NCI-H146 treated with DMSO at 0.1 percent for 48 hours (cell line): ENCODE measurements around the gene SYT1.

Source experiments
- DNase-seq: peaks from one replicate; lab custom pipeline; 2025; ENCODE audit not compliant: unreplicated experiment; lab: John Stamatoyannopoulos, UW

Gene SYT1

DNA sequence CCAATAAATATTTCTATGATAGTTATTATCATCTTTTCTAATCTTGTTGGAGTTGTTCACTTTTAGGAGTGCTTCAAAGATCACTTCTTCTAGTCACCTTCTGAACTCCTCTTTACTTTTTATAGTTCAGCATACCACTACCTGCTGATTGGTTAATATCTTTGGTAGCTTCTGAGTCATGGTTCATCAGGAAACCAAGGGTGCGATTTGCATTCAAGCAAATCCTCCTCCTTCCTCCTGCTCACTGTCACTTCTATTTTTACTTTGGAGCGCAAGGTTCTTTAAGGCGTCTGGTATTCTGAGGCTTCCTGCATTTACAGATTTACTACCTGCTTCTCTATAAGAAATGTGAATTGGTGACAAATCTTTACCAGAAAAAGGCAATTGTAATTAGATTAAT is 24.0 kb downstream of the SYT1 start:
- DNase-seq, result no peak

DNA sequence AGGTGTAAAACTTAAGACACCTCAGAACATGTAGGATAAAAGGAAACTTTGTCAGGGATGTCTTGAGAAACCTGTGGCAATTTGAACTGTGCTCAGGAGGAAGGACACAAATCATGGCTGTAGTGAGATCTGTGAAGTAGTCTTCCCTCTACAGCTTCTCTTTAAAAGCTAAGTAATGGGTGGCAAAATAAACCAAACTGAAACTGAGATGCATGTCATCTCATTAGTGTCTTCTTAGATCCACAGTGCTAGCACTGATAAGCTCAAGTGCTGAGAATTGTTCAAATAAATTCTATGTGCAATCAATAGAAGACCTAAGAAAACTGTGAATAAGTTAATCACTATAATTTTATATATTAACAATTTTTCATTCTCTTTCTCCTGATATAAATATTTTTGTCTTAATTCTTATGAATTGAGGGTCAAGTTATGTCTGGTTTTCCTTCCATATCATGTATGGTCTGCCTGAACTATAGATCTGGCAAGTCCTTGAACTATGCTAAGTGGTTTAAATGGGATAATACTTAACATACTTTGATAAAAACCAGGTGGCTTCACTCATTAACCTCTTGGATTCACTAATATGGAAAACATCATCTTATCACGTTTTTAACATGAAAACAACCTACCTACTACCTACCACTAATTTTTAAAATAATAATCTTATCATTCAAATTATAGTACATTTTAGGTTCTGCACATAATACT is 27.2 kb downstream of the SYT1 start:
- no peak for DNase-seq

DNA sequence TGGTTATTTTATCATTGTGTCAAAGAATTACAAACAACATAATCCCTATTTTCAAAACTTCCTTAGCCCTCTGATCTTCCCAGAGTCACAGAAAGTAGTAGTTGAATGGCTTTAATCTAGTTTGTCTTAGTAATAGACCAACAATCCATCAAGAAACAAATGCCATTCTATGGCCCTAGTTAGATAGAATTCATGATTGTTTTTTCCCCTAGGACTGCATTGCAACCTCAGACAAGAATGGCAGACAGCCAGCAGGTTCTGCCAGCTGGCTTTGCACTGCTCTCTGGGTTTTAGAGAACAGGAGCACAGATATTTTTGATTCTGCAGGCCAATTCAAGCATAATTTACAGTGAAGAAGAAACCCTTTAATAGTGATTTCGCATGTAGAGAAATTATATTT is 33.8 kb downstream of the SYT1 start:
- peak; percentile 36 for DNase-seq

DNA sequence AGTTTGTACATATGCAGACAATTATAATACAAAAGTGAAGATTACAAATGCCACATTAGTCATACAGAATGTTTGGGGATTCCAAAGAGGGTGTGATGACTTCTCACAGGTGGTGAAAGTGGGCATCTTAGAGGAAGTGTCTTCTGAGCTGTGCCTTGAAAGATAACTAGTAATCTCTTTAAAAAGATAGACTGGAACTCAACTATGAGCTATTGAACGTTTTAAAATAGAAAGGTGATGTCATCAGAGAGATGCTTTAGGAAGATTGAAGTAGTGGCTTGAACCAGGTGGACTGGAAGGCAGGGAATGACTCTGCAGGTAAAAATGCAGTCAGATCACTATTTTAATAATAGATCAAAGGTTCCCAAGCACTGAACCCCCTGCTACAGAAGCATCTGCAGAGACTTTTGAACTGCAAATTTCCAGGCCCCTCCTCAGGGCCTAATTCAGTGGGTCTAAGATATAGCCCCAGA is 50.3 kb downstream of the SYT1 start:
- DNase-seq, result no peak

DNA sequence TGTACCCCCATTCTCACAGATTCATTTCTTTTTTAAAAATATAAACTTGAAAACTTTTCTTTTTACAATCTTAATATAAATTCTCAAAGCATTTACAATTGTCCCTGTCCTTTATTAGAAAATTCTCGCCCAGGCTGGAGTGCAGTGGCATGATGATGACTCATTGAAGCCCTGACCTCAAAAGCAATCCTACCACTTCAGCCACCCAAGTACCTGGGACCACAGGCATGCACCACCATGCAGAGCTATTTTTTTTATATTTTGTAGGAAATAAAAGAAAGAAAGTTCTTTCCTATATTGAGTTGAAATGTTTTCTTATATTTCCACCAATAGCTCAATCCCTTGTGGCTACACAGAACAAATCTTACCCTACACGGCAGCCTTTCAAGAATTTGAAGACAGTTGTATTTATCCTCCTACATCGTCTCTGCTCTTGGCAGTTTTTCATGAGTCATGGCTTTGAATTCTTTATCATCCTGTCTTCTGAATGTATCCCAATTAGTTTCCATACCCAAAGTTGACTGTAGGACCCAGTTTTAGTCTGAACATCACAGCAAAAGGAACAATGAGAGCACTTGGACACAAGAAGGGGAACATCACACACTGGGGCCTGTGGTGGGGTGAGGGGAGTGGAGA is 52.4 kb downstream of the SYT1 start:
- DNase-seq, result no peak

DNA sequence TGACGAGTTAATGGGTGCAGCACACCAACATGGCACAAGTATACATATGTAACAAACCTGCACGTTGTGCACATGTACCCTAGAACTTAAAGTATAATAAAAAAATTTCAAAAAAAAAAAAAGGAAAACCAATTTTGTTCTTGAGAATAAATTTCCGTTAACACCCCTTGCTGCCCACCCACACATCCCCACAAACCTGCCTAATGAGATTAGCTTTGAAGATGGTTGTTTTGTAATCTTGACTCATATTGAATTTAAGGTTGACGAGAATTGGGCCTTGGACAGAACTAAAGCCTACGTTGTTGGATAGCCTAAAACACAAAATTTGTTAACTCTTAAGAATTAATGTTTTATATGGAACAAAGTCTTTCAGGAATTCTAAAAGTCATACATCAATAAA is 52.9 kb downstream of the SYT1 start:
- DNase-seq, result no peak

DNA sequence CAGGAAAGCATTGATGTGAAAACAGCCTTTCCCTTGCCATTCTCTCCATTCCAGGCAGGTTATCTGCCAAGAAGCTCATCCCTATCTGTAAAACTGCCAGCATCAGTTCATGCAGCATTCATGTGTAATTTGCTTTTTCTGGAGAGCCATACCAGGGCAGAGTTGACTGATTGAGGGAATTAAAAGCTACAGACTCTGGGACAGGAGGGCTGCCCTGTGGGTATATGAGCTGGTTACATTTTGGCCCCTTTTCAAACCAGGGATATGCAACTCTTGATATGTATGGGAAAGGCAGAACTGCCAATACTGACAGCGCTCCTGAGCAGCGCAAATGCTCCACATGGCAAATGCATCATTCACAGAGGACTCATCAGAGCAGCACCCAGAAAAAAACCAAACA is 53.7 kb downstream of the SYT1 start:
- no peak for DNase-seq

DNA sequence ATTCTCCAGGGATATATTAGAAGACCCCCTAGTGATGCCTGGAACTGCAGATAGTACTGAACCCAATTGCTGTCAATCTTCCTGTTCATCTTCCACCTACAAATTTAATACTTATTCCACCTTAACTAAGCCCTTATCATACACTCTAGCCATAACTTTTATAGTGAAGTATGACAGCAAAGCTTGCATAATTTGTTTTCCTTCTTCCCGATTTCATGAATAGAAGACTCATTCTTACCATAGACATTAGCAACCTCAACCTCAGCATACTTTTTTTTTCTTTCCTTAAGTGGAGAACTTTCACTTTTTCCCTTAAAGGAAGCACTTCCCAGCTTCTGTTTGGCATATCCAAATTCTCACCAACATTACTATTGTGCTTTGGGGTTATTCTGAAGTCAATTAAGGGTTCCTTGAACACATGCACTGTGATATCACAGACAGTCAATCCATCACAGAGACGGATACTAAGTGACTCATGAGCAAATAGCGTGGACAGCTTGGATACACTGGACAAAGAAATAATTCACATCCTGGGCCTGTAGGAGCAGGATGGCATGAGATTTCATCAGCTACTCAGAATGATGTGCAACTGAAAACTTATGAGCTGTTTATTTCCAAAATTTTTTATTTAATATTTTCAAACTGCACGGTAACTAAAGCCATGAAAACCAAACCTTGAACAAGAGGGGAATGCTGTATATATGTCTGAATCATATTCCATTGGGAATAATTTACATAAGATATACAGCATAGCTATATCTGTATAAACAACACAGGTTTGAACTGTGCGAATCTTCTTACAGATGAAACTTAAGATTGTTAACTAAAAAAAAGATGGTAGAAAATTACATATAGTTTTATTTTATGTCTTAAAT is 63.9 kb downstream of the SYT1 start:
- DNase-seq, result no peak

DNA sequence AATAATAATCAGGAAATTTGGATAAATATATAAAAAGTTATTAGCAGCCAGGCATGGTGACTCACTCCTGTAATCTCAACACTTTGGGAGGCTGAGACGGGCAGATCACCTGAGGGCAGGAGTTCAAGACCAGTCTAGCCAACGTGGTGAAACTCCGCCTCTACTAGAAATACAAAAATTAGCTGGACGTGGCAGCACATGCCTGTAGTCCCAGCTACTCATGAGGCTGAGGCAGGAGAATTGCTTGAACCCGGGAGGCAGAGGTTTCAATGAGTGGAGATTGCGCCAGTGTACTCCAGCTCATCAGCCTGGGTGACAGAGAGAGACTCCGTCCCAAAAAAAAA is 64.5 kb downstream of the SYT1 start:
- no peak for DNase-seq

DNA sequence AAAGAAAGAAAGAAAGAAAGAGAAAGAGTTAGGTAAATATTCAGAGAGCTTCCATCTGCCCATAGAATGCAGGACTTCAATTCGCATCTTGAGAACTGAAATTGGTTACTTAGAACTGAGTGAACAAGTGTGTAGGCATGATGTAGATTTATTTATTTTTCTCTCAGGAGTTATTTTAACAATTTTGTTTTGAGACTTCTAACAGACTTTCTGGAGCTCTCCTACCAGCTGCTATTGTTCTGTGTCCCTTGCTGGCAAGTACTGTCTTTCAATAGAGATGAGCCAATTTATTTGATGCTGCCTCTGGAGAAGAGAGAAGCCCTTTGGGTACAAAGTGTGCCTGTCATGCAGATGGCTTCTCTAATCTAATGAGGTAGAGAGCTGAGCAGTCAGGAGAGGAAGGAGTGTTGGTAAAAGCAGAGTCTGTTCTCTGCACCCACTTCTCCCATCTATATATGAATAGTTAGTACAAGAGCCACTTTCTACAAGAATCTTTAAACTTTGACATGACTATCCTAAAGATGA is 67.0 kb downstream of the SYT1 start:
- DNase-seq, result no peak

DNA sequence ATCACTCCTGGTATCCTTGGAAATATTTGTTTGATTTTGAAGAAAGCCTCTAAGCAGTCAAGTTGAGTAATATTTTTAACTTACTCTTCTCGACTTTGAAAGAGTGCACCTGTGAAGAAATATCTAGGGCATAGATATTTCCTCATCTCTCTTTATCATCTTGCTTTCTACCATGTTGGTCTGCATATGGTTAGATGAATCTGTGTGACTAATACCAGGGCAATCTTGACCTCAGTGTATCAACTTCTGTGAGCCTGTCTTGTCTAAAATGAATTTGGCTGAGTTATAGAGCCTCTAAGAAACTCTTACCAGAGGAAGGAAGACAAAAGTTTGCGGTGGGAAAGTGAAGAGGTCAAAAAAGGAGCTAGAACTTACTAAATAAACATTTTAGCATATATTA is 68.4 kb downstream of the SYT1 start:
- no peak for DNase-seq

DNA sequence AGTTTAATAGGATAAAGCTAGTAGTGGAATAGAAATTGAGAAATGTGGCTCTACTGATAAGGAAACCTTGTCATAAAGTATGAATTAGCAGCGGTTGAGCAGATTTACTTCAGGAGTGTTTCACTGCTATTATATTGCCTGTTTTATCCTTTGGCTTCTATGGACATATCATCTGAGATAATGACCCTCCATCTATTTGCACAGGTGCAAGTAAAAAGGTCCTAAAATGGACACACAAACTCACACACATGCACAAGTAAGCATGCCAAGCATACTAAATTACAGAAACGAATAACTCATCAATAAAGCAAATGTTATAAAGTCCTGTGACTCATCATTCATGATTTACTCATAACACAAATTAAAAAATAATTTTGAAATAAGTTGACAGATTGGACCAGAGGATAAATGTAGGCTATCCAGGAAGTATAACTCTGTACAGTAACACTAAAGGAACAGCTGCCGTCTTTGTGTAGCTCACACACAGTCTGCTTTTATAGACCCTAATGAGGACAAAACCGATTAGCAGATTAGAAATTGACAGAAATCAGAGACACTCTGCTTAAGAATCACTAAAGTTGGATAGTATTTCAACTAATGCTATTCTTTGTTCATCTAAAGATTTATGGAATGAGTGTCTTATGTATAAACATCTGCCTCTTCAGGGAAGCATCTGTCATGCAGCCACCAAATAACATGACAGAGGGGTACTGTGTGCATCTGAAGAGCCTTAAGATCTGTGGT is 73.9 kb downstream of the SYT1 start:
- peak; percentile 96 for DNase-seq

DNA sequence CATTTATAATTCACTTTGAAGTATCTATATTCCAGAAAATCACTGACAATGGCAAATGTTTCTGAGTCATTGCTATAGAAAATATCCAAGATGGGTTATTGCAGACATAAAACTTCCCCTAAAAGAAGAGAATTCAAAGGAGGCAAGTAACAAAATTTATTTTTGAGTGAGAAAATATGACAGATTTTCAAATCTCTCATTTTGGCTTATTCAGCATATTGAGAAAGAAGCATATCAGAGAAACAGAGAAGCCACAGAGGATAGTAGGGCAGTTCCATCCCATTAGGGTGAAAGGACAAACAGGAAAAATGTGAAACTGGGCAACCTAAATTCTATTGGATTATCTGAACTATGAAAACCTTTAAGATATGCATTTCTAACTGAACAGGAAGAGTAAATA is 85.0 kb downstream of the SYT1 start:
- no peak for DNase-seq

DNA sequence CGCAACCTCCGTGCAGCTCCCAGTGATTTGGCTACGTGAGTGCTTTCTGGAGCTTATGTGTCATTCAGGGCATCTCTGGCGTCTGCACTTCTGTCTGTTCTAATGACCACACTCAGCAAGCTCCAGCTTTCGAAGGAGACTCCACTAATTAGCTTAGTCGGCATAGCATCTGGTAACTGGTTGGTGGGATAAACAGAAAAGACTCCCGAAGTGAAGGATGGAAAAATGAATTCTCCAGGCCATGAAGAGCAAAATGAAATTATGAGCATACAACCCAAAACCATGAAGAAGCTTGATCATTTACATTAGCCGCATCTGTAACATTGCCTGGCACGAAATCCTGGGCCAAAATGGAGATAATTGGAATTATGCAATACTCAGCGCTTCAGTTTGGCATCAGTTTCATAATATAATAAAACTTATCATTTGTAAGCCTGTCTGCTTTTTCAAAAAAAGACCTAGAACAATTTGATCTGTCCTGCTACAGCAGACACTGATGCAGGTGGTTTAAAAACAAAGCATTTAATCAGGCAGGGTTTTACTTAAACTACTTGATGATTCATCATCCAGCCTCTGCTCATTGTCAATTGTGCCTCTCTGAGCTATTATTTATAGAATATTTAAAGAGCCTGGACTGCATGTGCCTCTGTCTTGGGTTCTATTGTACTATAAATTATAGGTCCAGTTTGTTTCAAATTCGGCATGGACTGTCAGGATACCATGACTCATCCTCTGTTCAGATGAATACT is 87.4 kb downstream of the SYT1 start:
- DNase-seq, result peak; percentile 59

DNA sequence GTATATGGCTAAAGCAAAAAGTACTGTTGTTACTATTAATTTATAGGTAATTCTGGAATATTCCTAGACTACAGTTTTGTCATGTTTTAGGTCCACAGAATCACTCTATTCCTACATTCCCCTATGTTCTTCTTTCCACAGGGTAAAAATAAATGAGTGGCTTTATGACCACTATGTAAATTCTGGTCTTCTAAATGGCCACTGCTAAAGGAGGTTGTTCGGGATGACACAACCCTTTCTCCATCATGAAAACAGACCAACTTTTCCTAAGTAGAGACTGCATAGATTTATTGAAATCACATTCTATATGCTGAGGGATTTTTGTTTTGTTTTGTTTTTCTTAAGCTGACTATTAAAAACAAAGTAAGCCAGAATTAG is 88.0 kb downstream of the SYT1 start:
- DNase-seq, result no peak

DNA sequence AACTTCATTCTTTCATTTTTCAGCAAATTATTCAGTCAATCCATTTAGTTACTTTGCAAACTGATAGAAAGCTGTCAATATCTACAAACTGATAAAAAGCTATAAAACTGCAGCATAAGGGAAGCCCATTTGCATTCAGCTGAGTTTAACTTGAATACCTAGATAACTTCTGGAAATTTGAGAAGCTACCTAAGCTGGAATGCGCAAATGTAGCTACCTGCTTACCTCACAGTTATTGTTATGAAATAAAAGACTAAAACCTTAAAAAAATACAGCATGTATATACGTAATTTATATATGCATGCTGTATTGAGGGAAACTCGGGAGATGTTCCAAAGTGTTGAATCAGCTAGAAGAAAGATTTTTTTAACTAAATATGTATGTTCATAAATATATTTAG is 94.4 kb downstream of the SYT1 start:
- DNase-seq, result no peak

DNA sequence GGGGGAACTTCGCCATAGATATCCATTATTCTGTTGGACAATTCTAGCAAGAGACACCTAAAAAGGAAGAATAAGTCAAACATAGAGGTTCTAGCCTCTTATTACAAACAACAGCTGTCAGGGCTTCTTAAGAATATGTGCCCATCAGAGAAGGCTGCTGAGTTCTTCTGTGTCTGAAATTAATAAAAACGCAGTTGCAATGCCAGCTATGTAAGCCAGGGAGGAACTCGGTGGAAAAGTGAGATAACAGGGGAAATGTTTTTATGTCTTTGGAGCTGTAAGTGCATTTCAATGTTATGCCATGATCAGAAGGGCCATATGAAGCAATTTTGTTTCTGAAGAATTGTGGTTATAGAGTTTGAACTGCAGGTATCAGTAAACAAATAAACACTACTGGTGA is 95.0 kb downstream of the SYT1 start:
- DNase-seq, result no peak

DNA sequence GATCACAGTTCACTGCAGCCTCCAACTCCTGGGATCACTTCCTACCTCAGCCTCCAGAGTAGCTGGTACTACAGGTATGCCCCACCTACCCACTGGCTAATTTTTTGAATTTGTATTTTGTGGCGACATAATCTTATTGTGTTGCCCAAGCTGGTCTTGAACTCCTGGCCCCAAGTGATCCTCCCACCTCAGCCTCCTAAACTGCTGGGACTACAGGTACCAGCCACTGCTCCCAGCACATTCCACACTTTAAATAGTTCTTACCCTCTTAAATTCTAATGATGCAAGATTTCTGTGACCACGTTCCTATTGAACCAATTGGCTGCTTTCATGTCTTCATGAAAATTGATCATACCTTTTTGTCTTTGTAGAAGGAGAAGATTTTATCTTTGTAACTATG is 96.6 kb downstream of the SYT1 start:
- DNase-seq, result no peak

DNA sequence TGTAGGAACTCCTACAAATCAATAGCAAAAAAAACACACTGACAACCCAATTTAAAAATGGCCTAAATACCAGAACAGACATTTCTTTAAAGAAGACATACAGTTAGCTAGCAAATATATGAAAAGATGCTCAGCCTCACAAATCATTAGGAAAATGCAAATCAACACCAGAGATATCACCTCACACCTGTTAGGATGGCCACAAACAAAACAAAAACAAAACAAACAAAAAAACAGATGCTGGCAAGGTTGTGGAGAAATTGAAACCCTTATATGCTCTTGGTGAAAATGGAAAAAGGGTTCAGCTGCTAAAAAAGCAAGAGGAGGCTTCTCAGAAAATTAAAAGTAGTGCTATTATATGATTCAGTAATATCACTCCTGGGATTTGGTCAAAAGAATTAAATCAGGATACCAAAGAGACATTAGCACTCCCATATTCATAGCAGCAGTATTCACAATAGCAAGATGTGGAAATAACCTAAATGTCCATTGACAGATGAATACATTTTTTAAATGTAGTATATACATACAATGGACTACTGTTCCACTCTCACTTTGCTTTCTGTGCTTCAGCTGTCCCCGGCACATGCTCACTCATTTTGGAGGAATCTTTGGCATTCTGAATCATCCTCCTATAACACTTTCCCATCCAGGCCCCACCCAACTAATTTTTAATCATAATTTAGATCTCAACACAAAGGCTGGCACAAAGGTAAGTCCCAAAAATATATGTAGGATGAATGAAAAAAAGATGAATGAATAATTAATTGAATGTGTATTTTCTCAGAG is 99.1 kb downstream of the SYT1 start:
- DNase-seq, result no peak

DNA sequence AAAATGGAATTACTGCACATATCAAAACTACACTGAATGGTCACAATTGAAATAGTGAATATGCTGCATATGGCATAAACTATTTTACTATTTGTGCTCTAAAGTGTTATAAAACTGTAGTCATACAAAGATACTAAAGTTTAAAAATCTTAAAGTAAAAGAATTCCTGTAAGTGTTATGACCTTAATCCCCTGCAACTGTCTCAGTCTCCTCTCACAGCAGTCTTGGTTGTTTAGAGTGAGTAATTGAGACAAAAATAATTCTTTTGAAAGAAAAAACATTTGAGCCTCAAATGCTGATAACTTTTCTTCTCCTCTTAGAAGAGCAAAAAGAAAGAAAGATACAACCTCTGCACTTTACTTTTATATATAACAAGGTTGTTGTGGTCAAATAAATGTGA is 99.9 kb downstream of the SYT1 start:
- DNase-seq, result no peak
